Parathyroid adenoma (tissue), 2 donors: Measurements from ENCODE around the gene RNU1-3.
"Not testable (repeated sequence)": the region's sequence is repeated elsewhere in the genome, so short reads cannot be mapped to it uniquely, and the experiment has no call there.

Experiments used
- H2AFZ ChIP-seq: fragments of 300-600 bp; sonication (generic); one replicate; pipeline ENCODE4 v1.7.0; 2017; ENCODE audit warnings: antibody characterized with exemption, mild to moderate bottlenecking
- H3K27ac ChIP-seq: fragments of 300-600 bp; sonication (generic); one replicate; pipeline ENCODE4 v1.7.0; 2017
- H3K27me3 ChIP-seq: fragments of 300-600 bp; sonication (generic); one replicate; pipeline ENCODE4 v1.7.0; 2017; ENCODE audit warnings: low read length; ENCODE audit not compliant: control insufficient read depth, insufficient read depth
- H3K36me3 ChIP-seq: fragments of 300-600 bp; sonication (generic); one replicate; pipeline ENCODE4 v1.7.0; 2017; ENCODE audit warnings: low read length; ENCODE audit not compliant: control insufficient read depth, insufficient read depth
- H3K4me1 ChIP-seq: fragments of 300-600 bp; sonication (generic); one replicate; pipeline ENCODE4 v1.7.0; 2017; ENCODE audit warnings: control low read depth
- H3K4me2 ChIP-seq: fragments of 300-600 bp; sonication (generic); one replicate; pipeline ENCODE4 v1.7.0; 2017; ENCODE audit warnings: low read length
- H3K4me3 ChIP-seq: fragments of 300-600 bp; sonication (generic); one replicate; pipeline ENCODE4 v1.7.0; 2017; ENCODE audit warnings: low read depth, low read length
- H3K79me2 ChIP-seq: fragments of 300-600 bp; sonication (generic); one replicate; pipeline ENCODE4 v1.7.0; 2017; ENCODE audit warnings: control low read depth
- H3K9ac ChIP-seq: fragments of 300-600 bp; sonication (generic); one replicate; pipeline ENCODE4 v1.7.0; 2017; ENCODE audit warnings: mild to moderate bottlenecking
- H3K9me3 ChIP-seq: fragments of 300-600 bp; sonication (generic); one replicate; pipeline ENCODE4 v1.7.0; 2017; ENCODE audit warnings: low read length; ENCODE audit not compliant: control insufficient read depth
- TF ChIP-seq, protein P1 (sequence below): fragments of 300-600 bp; sonication (generic); IDR thresholded peaks from one replicate; pipeline ENCODE4 v1.7.0; 2017; ENCODE audit warnings: antibody characterized with exemption, mild to moderate bottlenecking
- donor health status: primary hyperparathyroidism.

RNU1-3 gene

GRCh38 chr1:16684738-16685337 lies 18.1 kb upstream of the RNU1-3 start:
- H3K4me2 ChIP-seq, H3K27me3 ChIP-seq, H3K4me1 ChIP-seq, H3K27ac ChIP-seq, H3K79me2 ChIP-seq, H3K9me3 ChIP-seq, H3K4me3 ChIP-seq, H3K9ac ChIP-seq, H3K36me3 ChIP-seq, H2AFZ ChIP-seq: not testable (repeated sequence)
- TF ChIP-seq, protein P1, sequence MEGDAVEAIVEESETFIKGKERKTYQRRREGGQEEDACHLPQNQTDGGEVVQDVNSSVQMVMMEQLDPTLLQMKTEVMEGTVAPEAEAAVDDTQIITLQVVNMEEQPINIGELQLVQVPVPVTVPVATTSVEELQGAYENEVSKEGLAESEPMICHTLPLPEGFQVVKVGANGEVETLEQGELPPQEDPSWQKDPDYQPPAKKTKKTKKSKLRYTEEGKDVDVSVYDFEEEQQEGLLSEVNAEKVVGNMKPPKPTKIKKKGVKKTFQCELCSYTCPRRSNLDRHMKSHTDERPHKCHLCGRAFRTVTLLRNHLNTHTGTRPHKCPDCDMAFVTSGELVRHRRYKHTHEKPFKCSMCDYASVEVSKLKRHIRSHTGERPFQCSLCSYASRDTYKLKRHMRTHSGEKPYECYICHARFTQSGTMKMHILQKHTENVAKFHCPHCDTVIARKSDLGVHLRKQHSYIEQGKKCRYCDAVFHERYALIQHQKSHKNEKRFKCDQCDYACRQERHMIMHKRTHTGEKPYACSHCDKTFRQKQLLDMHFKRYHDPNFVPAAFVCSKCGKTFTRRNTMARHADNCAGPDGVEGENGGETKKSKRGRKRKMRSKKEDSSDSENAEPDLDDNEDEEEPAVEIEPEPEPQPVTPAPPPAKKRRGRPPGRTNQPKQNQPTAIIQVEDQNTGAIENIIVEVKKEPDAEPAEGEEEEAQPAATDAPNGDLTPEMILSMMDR = peak; percentile 21

DNA sequence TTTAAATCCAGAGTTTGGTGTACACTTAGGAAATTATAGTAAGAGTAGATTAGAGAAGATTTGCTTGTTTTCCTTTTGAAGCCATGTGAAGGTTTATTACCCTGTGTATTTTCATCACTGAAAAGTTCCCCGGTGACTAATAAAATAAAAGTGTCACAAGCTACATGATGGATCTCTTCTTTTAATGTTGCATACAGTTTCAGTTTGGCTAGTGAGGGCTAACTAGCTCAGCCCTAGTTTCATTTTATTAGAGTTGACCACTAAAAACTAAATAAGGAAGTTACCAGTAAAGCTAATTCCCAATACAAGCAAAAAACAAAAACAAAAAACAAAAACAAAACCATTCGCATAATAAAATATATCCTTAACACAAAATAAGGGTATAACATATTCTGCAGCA lies 17.4 kb upstream of the RNU1-3 start:
- H2AFZ ChIP-seq, H3K79me2 ChIP-seq, H3K27me3 ChIP-seq, H3K4me2 ChIP-seq, H3K9ac ChIP-seq, H3K4me1 ChIP-seq, H3K4me3 ChIP-seq, H3K36me3 ChIP-seq, H3K9me3 ChIP-seq, H3K27ac ChIP-seq: not testable (repeated sequence)

DNA sequence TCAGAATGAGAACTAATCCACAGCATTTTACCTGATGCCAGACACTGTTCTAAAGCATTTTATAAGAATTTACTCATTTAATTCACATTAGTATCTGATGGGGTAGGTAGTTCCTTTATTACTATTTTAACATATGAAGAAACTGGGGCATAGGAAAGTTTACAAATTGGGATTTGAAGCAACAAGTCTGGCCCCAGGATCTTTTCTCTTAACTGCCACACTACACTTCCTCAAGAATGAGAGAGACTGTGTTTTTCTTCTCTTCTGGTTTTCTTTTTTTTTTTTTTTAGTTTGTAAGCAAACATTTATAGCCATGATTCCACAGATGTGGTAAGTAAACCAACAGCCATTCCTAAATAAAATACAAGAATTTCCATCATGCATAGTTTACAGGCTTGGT lies 16.1 kb upstream of the RNU1-3 start:
- not testable (repeated sequence) for H3K36me3 ChIP-seq, H2AFZ ChIP-seq, H3K9me3 ChIP-seq, H3K4me2 ChIP-seq, H3K9ac ChIP-seq, H3K4me1 ChIP-seq, H3K27ac ChIP-seq, H3K4me3 ChIP-seq, H3K79me2 ChIP-seq, H3K27me3 ChIP-seq

DNA sequence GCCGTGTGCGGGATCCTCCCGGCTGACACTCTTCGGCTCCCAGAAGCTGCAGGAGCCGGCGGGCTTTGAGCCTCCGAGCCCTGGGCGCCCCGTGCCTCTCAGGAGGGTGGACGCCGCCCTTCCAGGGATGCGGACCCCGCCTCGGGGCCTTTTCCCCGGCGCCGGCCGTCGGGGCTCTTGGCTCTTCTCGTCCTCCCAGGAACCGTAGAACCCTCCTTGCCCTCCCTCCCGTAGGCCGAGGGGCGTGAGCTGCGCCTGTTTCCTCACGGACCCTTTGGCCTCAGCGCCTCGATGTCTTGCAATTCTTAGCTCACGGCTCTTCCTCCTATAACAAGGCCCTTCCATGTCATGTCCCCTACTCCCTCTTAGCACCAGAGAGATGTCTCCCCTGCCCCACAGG lies 13.6 kb upstream of the RNU1-3 start:
- not testable (repeated sequence) for H3K36me3 ChIP-seq, H3K4me3 ChIP-seq, H3K79me2 ChIP-seq, H3K9ac ChIP-seq, H3K4me2 ChIP-seq, H2AFZ ChIP-seq, H3K9me3 ChIP-seq, H3K27ac ChIP-seq, H3K4me1 ChIP-seq, H3K27me3 ChIP-seq

DNA sequence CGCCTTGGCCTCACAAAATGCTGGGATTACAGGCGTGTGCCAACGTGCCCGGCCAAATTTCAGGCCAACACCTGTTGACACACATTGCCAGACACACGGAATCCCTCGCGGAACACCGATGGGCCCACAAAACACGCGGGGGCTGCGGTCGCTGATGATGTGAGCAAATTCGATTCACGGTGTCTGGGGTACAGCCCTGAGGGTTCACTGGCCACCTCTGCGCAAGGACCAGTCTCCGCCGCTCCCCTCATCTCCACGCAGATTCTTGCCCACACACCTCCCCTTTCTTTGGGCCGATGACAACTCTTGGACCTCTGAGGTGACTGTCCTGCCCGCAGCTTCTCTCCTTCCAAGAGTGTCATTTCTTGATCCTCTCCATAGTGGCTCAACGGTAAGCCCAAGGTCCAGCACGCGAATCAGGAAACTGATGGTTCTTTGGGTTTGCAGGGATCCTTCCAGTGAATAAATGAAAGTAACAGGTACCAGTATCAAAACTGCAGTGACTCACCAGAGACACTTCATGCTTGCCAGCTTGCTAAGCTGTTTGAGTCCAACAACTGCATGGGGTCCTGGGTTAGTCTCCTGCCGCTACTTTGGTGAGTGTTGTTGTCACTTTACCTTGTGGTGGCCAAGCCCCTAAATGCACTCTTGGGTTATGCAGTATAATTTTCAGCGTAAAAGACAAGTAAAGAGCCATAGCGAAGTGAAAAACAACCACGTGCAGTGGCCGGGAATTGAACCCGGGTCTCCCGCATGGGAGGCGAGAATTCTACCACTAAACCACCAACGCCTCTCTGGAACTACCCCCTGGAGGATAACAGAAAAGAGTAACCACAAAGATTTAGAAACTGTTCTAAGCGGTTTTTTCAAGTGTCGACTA lies 11.0 kb upstream of the RNU1-3 start:
- H3K4me3 ChIP-seq = no peak overlapping the region
- H3K27me3 ChIP-seq = no peaks in the 10 kb centered on the region
- no peak overlapping the region for H3K9ac ChIP-seq
- H3K36me3 ChIP-seq = no peaks in the 10 kb centered on the region
- TF ChIP-seq, protein P1 = no peak
- H3K79me2 ChIP-seq = no peaks in the 10 kb centered on the region
- H3K27ac ChIP-seq = no peak overlapping the region
- no peaks in the 10 kb centered on the region for H3K4me1 ChIP-seq
- no peak overlapping the region for H2AFZ ChIP-seq
- no peaks in the 10 kb centered on the region for H3K9me3 ChIP-seq
- H3K4me2 ChIP-seq = no peak overlapping the region

- H3K9me3 ChIP-seq, H3K27me3 ChIP-seq, H3K4me3 ChIP-seq, H3K4me1 ChIP-seq, H3K79me2 ChIP-seq, H3K9ac ChIP-seq, H3K36me3 ChIP-seq, H3K4me2 ChIP-seq, H2AFZ ChIP-seq, H3K27ac ChIP-seq: not testable (repeated sequence)
These were observed 10.1 kb upstream of the RNU1-3 start for GRCh38 chr1:16676661-16677523.

DNA sequence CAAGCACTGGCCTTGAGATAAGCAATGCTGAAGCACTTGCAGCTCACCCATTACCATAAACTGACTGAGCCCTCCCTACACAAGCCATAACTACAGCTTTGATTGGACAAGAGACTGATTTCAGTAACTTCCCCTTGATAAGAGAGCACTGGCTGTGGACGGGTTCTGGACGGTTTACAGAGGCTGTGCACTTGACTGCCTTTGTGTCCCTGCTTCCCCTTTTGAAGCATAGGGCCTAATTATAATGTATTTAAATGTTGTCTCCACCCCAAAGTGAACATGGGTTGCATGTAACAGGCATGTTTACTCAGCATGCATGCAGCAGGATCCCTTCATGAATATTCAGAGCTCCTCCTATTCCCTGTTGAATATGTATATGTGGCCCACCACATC lies 8.4 kb upstream of the RNU1-3 start:
- not testable (repeated sequence) for H3K4me2 ChIP-seq, H3K4me1 ChIP-seq, H3K4me3 ChIP-seq, H3K36me3 ChIP-seq, H3K27me3 ChIP-seq, H3K9me3 ChIP-seq, H3K9ac ChIP-seq, H3K27ac ChIP-seq, H2AFZ ChIP-seq, H3K79me2 ChIP-seq

DNA sequence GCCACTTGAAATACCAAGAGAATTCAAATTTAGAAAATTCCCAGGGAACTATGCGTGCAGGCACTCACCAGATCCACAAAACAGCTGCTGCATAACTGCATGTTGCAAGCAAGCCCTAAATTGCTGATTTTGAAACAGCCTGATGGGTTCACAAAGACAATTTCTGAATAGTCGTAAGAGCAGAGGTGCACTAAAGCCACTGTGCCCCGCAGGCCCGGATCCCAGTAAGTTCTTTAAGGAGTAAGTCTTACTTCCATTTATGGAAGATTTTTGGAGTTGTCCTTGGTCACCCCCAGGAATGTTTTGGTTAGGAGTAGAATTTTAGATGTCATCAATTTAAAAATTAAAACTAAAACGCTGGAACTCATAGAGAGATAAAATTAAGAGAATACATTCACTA lies 7.2 kb upstream of the RNU1-3 start:
- not testable (repeated sequence) for H3K4me2 ChIP-seq, H3K27ac ChIP-seq, H3K9ac ChIP-seq, H3K9me3 ChIP-seq, H3K79me2 ChIP-seq, H2AFZ ChIP-seq, H3K27me3 ChIP-seq, H3K4me3 ChIP-seq, H3K36me3 ChIP-seq, H3K4me1 ChIP-seq

GRCh38 chr1:16665836-16666235 lies 912 bp downstream of the RNU1-3 start:
- H3K9ac ChIP-seq, H3K27me3 ChIP-seq, H3K27ac ChIP-seq, H3K9me3 ChIP-seq, H3K4me2 ChIP-seq, H3K36me3 ChIP-seq, H3K4me3 ChIP-seq, H2AFZ ChIP-seq, H3K79me2 ChIP-seq, H3K4me1 ChIP-seq: not testable (repeated sequence)
